ENCODE measurements around the gene UNC5A. TPM values are rescaled to one million over a fixed set of nuclear protein-coding genes. Genes with fewer than 3 reads are reported as not detected.

The UNC5A gene
- total RNA-seq, 1 experiment from 2014 or later: 3.1 TPM

- peaks cover 13% of the 10 kb centered on the region for H3K4me1 ChIP-seq (replicated peaks; ENCODE audit: insufficient read depth)
- 0 out of 2 replicates have a peak, but pooled peaks cover 5% of the 10 kb centered on the region for H3K79me2 ChIP-seq (ENCODE audit: low read depth)
- no peak overlapping the region for H3K27ac ChIP-seq
- TF ChIP-seq CTCF (conservative IDR thresholded peaks at IDR 0.05): no peak
- no peak for TF ChIP-seq EZH2 (IDR thresholded peaks at IDR 0.05; ENCODE audit: low read depth)
- H2AFZ ChIP-seq: peak overlapping the region; percentile 72
- no peak for DNase-seq
- no peaks in the 10 kb centered on the region for H3K9me2 ChIP-seq (ENCODE audit: insufficient read depth)
- peaks cover 24% of the 10 kb centered on the region for H3K27me3 ChIP-seq (ENCODE audit: insufficient read depth, low read depth)
- peak overlapping the region; percentile 81 for H3K4me2 ChIP-seq
- no TSS peak for BruUV-seq (replicated peaks)
- H3K4me3 ChIP-seq: peak overlapping the region; percentile 61
- no peaks in the 10 kb centered on the region; the same call in 1 of the 2 replicates for H4K20me1 ChIP-seq (ENCODE audit: insufficient read depth)
- no peaks in the 10 kb centered on the region for H3K9me3 ChIP-seq (ENCODE audit: insufficient read depth, low read depth)
- ChIA-PET POLR2A (ENCODE audit: unreplicated experiment) (no interaction called here), CTCF (interaction anchor here (0.6 to 1.0 kb wide), 2 partner anchors 149 to 257 kb away, joined by 4 to 5 read pairs; no protein-coding TSS in a partner anchor)
- H3K36me3 ChIP-seq (ENCODE audit: low read depth): no peaks in the 10 kb centered on the region
- H3F3A ChIP-seq (ENCODE audit: insufficient read depth, low read depth): no peaks in the 10 kb centered on the region; the same call in 1 of the 2 replicates
- intact Hi-C loops (cut with micrococcal nuclease; ENCODE audit: unreplicated experiment): no loop called here
These were observed 747 bp upstream of the UNC5A start for GRCh38 chr5:176809544-176810080.

GRCh38 chr5:176810687-176811501 is 535 bp downstream of the UNC5A start:
- H3K79me2 ChIP-seq (ENCODE audit: low read depth): 0 out of 2 replicates have a peak, but pooled peaks cover 5% of the 10 kb centered on the region
- peak overlapping the region; percentile 69; the same call in 1 of the 2 replicates for H3K4me3 ChIP-seq
- BruUV-seq (replicated peaks): TSS peak; percentile 47
- intact Hi-C loops (cut with micrococcal nuclease; ENCODE audit: unreplicated experiment): loop anchor here (1.0 kb wide), 1 partner anchor 11 kb away; no protein-coding TSS in a partner anchor
- no peaks in the 10 kb centered on the region; the same call in 1 of the 2 replicates for H4K20me1 ChIP-seq (ENCODE audit: insufficient read depth)
- TF ChIP-seq CTCF (conservative IDR thresholded peaks at IDR 0.05) (no peak), EZH2 (IDR thresholded peaks at IDR 0.05; ENCODE audit: low read depth) (no peak)
- ChIA-PET CTCF (no interaction called here), POLR2A (ENCODE audit: unreplicated experiment) (no interaction called here)
- no peaks in the 10 kb centered on the region; the same call in 1 of the 2 replicates for H3F3A ChIP-seq (ENCODE audit: insufficient read depth, low read depth)
- H3K4me2 ChIP-seq: peak overlapping the region; percentile 87
- no peaks in the 10 kb centered on the region for H3K9me3 ChIP-seq (ENCODE audit: insufficient read depth, low read depth)
- no peak overlapping the region for H3K27ac ChIP-seq
- H3K36me3 ChIP-seq (ENCODE audit: low read depth): no peaks in the 10 kb centered on the region
- H2AFZ ChIP-seq: peak overlapping the region; percentile 85
- H3K9me2 ChIP-seq (ENCODE audit: insufficient read depth): no peaks in the 10 kb centered on the region
- H3K4me1 ChIP-seq (replicated peaks; ENCODE audit: insufficient read depth): peaks cover 13% of the 10 kb centered on the region
- peaks cover 16% of the 10 kb centered on the region for H3K27me3 ChIP-seq (ENCODE audit: insufficient read depth, low read depth)
- no peak for DNase-seq

All from PC-9 (cell line).